GM10847 (cell line): Measurements from ENCODE around the gene ANKRD22.

Experiments
- POLR2A ChIP-seq: IDR thresholded peaks from 2 replicates; pipeline ENCODE4 v1.6.1; 2011; ENCODE audit not compliant: insufficient read length; ENCODE audit errors: extremely low read depth

Gene ANKRD22

DNA sequence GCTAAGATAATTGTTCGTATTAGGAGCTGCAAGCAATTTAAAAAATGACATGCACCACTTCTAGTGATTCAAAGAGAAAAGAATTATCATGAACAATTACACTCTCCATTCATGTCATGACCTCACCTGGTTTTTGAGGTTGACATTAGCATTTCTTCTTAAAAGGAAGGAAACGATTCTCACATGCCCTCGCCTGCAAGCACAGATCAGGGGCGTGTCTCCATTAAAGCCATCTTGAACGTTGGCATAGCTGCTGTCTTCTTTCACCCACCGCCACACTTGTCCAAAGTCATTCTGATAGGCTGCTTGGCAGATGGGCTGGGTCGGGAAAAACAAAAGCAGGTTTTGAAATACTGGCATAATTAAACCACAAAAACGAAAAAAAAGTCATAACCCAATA lies 19.9 kb downstream of the ANKRD22 start:
- TF ChIP-seq POLR2A, result no peak

DNA sequence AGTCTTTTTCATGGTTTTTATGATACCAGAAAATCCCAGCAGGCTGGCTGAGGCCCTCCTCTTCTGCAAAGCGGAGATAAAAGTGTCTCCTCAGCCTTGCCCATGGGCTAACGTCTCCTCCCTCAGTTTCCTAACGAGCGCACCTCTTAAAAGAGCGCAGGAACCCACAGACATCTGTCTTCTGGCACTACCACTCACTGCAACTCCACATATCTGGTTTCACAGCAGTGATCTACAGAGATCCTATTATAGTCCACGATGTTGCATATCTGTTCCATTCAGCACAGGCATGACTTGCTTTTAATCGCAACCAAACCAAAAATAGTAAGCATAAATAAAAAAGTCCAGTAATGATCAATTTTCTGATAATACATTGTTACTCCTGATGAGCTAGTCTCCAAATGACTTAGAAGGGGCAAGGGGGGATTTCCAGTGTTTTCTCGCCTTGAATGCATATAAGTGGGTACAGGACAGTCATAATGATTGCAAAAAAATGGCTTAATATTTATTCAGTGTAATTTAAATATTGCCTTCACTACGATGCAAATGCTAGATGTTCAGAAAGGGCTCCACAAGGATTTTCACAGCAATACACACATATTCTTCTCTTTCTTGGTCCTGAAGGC lies 20.9 kb downstream of the ANKRD22 start:
- TF ChIP-seq POLR2A, result no peak

DNA sequence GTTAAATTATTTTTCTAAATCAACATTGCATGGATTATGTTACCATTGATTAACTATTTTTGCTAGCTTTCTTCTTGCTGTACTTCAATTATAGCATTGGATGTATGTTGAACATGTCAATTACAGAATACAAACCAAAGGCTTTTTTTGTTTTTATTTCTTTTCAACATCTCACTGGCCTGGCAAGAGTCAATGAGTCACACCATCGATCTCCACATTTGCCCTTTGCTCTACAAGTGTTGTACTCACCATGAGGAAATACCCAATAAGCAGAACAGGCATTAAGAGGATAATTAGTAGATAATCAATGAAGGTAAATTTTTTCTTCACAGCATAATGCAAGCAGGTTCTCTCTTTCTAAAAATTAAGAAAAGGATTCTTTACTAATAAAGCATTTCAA lies 23.3 kb downstream of the ANKRD22 start:
- TF ChIP-seq POLR2A, result no peak

DNA sequence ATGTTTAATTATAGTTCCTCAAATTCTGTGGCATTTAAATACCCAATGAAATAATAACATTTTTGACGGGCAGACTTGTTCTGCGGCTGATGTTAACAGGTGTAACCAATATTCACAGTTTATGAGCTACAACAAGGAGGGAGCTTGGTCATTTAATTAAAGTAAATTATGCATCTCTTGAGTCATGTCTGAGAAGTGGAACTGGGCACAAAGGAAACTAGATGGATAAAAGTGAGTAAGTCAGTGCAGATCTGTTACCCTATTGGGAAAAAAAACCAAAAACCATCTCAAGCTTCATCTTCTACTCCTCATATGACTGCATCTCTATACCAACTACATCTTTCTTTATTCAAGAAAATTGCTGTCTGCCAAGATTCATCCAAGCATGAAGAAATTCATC lies 24.0 kb downstream of the ANKRD22 start:
- TF ChIP-seq POLR2A, result no peak

DNA sequence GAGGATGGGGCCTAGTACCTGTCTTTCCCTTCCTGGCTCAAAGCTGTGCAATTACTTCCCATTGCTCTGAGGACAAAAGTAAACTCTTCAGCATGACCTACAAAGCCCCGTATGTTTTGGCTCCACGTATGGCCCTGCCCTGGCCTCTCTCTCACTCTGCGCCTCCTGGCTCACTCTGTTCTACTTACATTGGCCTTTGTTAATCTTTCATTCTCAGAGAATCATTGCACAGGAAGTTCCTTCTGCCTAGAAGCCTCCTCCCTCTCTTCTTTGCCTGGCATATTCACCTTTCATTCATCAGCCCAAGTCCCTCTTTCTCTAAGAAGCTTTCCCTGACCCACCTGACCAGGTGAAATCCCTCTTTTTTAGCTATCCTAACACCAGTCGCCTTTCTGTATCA lies 25.3 kb downstream of the ANKRD22 start:
- no peak for TF ChIP-seq POLR2A

DNA sequence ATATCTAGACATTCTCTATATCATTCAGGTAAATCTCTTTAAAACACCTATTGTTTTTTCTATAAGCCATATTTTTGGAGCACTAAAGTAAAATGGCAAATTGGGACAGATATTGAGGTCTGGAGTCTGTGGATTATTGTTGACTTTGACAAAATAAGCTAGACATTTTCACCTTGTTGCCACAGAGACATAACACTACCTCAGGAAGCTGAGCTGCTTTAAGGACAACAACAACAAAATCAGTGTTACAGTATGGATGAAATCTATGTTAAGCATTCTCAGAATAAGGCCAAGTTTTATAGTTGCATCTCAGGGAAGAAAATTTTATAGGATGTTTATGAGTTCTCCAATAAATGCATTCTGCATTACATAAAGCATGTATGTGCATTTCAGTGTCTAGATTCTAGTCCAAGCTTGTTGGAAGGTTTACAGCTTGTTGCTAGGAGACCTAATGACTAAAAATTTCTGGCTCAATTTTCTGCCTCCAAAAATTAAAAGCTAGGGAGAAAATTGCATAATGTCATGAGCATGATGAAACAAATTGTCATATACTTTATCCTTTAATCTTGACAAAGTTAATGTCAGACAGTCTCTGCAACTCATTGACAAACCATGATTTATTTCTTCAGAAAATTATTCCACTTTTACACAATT lies 30.8 kb downstream of the ANKRD22 start:
- no peak for TF ChIP-seq POLR2A

DNA sequence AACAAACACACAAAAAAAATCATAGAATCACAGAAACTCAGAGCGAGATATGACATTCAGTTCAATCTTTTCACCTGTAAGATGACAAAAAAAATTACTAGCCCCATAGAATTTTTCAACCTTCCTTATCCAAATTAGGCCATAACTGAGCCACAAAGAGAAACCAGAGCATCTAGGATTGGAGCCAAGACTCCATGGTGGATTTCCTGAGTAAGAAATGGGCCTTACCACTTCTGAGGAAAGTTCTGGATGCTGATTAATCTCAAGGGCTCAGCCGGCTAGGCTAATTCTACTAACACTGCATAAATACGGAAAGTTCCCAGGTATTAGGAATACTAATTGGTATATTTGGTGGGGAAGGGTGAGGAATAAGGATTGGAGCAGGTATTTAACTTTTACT lies 32.4 kb downstream of the ANKRD22 start:
- TF ChIP-seq POLR2A, result no peak

DNA sequence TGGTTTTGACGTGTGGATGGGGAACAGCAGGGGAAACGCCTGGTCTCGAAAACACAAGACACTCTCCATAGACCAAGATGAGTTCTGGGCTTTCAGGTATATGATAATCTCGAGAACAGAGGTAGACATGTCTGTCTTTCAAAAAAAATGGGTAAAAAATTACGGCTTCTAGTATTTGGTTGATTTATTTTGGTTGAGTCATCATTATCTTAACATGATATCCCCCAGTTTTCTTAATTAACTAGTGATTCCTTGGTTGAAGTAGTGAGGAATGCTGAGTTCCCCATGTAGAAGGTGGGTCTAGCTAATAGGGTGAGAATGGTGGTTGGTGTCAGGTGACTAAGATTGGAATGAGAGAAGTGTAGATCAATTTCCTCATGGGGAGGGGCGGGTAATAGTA lies 38.4 kb downstream of the ANKRD22 start:
- no peak for TF ChIP-seq POLR2A

DNA sequence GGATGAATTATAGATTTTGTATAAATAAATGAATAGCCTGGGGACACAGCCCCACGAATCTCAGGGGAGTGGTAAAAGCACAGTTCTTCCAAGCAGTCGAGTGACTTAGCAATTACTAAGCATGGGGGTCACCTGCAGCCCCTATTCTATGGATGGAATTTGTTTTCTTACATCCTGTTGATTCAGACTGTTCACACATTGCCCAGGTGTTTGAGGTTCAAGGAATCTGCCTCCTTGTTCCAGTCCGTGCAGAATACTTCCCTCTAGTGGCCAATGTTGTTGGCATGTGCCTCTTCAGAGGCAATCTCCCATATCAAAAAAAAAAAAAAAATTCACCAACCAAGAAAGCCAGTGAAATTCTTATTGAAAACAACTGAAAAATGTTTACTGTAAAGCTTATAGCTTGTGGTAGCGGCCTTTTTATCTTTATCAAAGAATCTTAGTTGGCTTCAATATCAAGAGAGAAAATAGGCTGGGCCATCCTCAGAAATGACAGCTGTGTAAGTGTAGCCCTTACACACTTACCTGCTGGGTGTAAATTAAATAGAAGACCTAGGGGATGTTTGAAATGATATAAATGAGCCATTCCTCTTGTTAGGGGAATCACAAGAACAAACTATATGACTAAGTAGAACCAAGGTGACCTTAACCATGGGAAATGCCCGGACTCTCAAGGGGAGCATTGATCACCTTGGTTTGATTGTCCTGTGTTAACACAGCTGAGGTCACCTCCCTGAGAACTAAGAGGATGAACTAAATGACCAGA lies 41.3 kb downstream of the ANKRD22 start:
- no peak for TF ChIP-seq POLR2A

DNA sequence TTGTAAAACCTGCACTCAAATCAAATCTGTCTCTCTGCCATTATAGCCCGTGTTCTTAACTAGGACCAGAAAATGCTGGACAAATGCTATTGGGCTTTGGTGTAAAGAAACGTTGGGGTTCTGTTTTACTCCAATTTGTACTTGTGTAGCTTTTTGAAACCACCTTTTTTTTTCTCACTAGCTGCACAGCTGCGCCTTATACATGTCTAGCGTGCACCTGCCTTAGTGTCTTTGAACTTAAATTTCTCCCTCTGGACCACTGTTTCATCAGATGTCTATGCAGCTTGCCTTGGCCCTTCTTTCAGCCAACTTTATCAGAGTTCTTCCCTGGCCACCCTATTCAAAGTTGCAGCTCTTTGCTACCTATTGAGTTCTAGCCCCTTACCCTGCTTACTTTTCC lies 42.0 kb downstream of the ANKRD22 start:
- TF ChIP-seq POLR2A, result no peak

DNA sequence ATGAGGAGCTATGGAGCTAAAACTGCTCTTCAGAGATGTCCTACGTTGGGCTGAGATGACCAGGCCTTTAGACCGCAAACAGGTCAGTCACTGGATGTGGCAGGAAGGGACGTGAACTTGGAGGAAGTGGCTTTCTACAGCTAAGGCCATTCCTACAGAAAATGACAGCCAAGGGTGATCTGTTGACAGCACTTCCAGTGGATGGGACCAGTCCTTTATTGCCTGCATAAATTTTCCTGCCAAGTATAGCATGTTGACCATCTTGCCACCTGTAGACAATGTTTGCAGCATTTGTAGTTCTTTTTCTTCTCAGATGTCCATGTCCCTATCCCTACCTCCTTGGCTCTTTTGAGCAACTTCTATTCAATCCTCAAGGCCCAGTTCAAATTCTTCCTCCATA lies 45.7 kb downstream of the ANKRD22 start:
- no peak for TF ChIP-seq POLR2A

DNA sequence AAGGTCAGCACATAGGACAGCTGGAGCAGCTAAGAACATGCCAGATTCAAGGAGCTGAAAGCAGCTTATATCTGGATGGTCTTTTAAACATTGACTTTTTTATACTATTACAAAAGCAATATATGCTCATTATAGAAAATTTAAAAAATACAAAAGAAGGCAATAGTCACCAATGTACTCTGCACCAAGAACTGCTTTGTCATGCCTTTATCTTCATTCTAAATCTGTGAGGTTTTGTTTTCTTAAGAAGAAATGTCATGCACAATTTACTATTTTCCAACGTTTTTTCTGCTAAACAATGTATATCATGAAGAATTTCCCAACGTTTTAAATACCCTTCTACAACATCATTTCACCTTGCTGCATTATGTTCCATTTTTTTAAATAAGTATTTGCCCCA lies 46.3 kb downstream of the ANKRD22 start:
- TF ChIP-seq POLR2A, result no peak

DNA sequence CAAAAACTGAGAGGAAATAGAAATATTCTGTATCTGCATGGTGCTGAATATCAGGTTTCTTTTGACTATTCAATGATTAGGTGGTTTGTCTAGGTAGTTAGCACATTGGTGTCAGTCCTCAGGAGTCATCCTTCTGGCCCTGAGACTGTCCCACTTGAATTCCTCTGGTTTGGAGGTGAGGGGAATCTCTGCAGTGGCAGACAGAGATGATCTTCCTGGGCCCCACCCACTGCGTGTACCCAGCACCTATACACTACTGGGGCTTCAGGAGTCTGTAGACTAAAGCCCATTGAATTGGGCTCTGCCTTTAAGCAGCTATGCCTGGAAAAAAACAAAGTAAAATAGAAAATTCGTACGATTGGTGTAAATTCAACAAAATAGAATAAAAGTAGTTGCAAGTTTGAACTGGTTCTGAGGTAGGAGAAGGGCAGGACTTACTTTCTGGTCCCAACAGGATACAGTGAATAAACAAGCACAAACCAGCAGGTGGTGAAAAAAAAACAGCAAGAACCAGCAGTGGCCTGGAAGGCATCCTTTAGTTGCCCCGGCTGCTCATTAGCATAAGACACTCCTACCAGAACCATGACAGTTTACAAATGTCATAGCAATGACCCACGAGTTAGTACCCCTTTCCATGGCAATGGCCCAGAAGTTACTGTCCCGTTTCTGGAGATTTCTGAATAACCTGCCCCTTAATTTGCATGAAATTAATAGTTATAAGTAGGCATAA lies 47.4 kb downstream of the ANKRD22 start:
- no peak for TF ChIP-seq POLR2A

DNA sequence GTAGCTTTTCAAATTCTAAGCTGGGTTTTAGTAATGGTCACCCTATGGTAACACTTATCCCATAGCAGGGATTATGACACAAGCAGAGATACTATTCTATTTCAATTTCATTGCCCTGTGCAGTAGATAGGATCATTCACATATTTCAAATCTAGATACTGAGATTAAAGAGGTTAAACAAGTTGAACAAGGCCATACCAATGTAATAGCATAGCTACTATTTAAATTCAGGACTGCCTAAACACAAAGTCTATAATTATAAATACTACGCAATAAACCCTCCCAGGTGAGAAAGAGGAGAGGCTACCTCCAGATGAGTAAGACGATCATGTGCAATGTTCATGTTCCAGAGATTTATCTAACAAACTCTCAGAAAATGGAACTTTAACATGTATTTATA lies 48.0 kb downstream of the ANKRD22 start:
- no peak for TF ChIP-seq POLR2A

DNA sequence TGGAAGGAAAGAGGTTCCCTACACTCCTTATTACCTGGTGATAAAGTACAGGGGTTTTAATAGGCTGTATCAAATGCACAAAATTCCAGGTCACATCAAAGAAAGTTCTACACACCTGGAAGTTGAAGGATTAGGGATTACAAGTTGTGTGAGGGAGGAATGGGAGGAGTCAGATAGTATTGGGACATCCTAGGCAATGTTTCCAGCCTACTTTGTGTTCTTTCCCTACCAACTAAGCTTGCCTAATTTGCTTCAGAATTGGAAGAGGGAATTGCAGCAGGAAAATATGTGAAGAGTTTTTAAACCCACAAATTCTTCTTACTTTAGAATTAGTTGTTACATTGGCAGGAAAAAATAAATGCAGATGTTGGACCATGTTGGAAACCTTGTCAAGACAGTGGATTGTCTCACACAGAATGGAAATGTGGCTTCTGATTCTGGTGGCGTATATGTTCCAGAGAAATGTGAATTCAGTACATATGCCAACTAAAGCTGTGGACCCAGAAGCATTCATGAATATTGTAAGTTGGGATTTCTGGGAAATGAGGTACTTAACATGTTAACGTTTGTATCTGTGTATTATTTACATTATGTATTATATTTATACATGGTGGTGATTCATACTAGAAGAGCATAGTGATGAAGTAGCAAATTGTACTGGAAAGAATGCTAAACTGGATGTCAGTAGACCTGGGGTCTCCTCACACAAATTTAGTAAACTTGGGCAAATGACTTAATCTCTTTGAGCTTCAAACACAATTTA lies 48.9 kb downstream of the ANKRD22 start, which contains the start of gene LIPM:
Gene LIPM, plus strand, starts transcription at position 208 of the 763 bp plus-strand sequence. Its CDS starts 167 bp downstream, at position 375.
- no peak for TF ChIP-seq POLR2A
